Tibial artery (tissue), 4 donors: ENCODE results near the gene ZBTB40.

ENCODE experiments used
- DNase-seq, 2 donors: peaks; one replicate each; pipeline ENCODE4 v3.0.0-alpha.2; 2019
- H3K27ac ChIP-seq, 2 donors: fragments of 200-600 bp; sonication (generic) in 1 of 2; 1 replicate in 1 of 2; 2 replicates in 1 of 2; pipeline ENCODE4 v1.5.1; 2018 to 2019; ENCODE audit warnings: mild to moderate bottlenecking in 1 of 2
- H3K27me3 ChIP-seq, 2 donors: fragments of 200-600 bp; sonication (generic) in 1 of 2; one replicate each; pipeline versions ENCODE4 v1.5.1 to v1.6.0; 2016 to 2019
- H3K36me3 ChIP-seq, 3 donors: fragments of 200-600 bp; sonication (generic) in 2 of 3; one replicate each; pipeline ENCODE4 v1.5.1; 2016 to 2019; ENCODE audit warnings: mild to moderate bottlenecking in 2 of 3
- H3K4me1 ChIP-seq, 4 donors: fragments of 200-600 bp; sonication (generic) in 2 of 4; 1 replicate in 3 of 4; 2 replicates in 1 of 4; pipeline ENCODE4 v1.5.1; 2016 to 2019
- H3K4me3 ChIP-seq, 2 donors: fragments of 200-600 bp; sonication (generic) in 1 of 2; 1 replicate in 1 of 2; 2 replicates in 1 of 2; pipeline ENCODE4 v1.5.1; 2018 to 2019; ENCODE audit warnings: mild to moderate bottlenecking in 2 of 2
- H3K9me3 ChIP-seq, 3 donors: fragments of 200-600 bp; sonication (generic) in 1 of 3; one replicate each; pipeline ENCODE4 v1.5.1; 2016 to 2019
- intact Hi-C: fragments of 100-400 bp; cut with DNase I; formaldehyde crosslinking; loops from one replicate; pipeline ENCODE4 v1.15.0; 2023; ENCODE audit warnings: low total_unique reads
- TF ChIP-seq, protein P1 (sequence below), 2 experiments: fragments of 200-600 bp in 1 of 2; fragments of 450-650 bp in 1 of 2; IDR thresholded peaks; one replicate each; pipeline ENCODE4 v1.5.1; 2017 to 2019; ENCODE audit warnings: antibody characterized with exemption in 2 of 2, mild to moderate bottlenecking in 1 of 2, moderate library complexity in 1 of 2

The ZBTB40 gene

DNA sequence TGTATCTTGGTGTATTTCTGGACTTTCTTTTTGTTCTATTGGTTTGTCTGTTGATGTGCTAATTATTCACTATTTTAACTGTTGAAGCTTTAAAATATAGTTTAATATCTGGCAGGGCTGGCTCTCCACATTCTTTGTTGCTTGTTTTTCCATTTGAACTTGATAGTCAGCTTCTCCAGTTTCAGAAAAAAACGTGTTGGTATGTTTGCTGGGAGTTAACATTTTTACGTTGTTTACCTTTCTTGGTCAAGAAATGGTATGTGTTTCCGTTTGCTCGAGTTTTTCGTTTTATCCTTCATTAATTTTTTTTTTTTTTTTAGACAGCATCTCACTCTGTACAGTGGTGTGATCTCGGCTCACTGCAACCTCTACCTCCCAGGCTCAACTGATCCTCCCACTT lies 16.9 kb upstream of the ZBTB40 start:
- H3K27me3 ChIP-seq: no peaks in the 10 kb centered on the region
- H3K4me3 ChIP-seq: no peak overlapping the region
- TF ChIP-seq, protein P1, sequence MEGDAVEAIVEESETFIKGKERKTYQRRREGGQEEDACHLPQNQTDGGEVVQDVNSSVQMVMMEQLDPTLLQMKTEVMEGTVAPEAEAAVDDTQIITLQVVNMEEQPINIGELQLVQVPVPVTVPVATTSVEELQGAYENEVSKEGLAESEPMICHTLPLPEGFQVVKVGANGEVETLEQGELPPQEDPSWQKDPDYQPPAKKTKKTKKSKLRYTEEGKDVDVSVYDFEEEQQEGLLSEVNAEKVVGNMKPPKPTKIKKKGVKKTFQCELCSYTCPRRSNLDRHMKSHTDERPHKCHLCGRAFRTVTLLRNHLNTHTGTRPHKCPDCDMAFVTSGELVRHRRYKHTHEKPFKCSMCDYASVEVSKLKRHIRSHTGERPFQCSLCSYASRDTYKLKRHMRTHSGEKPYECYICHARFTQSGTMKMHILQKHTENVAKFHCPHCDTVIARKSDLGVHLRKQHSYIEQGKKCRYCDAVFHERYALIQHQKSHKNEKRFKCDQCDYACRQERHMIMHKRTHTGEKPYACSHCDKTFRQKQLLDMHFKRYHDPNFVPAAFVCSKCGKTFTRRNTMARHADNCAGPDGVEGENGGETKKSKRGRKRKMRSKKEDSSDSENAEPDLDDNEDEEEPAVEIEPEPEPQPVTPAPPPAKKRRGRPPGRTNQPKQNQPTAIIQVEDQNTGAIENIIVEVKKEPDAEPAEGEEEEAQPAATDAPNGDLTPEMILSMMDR (IDR thresholded peaks at IDR 0.05): no peak
- peaks cover 0 to 5% (median 0%) of the 10 kb centered on the region in 3 donors for H3K9me3 ChIP-seq
- H3K4me1 ChIP-seq: no peaks in the 10 kb centered on the region
- DNase-seq: no peak
- intact Hi-C loops: loop anchor here (10.0 kb wide), 1 partner anchor 110 kb away; no protein-coding TSS in a partner anchor
- H3K27ac ChIP-seq: no peak overlapping the region
- no peaks in the 10 kb centered on the region for H3K36me3 ChIP-seq

GRCh38 chr1:22436948-22437347 lies 14.7 kb upstream of the ZBTB40 start:
- no peak for DNase-seq
- no peaks in the 10 kb centered on the region for H3K36me3 ChIP-seq
- intact Hi-C loops: loop anchor here (10.0 kb wide), 1 partner anchor 108 kb away; no protein-coding TSS in a partner anchor
- H3K27ac ChIP-seq: no peak overlapping the region
- H3K9me3 ChIP-seq: peaks cover 0 to 12% (median 5%) of the 10 kb centered on the region in 3 donors
- TF ChIP-seq, protein P1 (IDR thresholded peaks at IDR 0.05): no peak
- H3K27me3 ChIP-seq: no peaks in the 10 kb centered on the region
- H3K4me3 ChIP-seq: no peak overlapping the region
- H3K4me1 ChIP-seq: no peaks in the 10 kb centered on the region

DNA sequence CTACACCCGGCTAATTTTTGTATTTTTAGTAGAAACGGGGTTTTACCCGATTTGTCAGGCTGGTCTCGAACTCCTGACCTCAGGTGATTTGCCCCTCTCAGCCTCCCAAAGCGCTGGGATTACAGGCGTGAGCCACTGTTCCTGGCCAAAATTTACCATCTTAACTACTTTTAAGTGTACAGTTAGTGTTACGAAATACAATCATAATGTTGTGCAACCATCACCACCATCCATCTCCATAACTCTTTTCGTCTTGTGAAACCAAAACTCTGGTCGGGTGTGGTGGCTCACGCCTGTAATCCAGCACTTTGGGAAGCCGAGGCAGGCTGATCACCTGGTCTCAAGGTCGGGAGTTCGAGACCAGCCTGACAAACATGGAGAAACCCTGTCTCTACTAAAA lies 14.1 kb upstream of the ZBTB40 start:
- intact Hi-C loops: loop anchor here (10.0 kb wide), 1 partner anchor 107 kb away; no protein-coding TSS in a partner anchor

GRCh38 chr1:22440582-22440981 lies 11.1 kb upstream of the ZBTB40 start:
- H3K4me3 ChIP-seq: no peak overlapping the region
- no peaks in the 10 kb centered on the region for H3K4me1 ChIP-seq
- no peaks in the 10 kb centered on the region for H3K36me3 ChIP-seq
- no peaks in the 10 kb centered on the region for H3K27me3 ChIP-seq
- intact Hi-C loops: no loop called here
- no peak overlapping the region for H3K27ac ChIP-seq
- TF ChIP-seq, protein P1 (IDR thresholded peaks at IDR 0.05): no peak
- no peak for DNase-seq
- H3K9me3 ChIP-seq: peaks cover 0 to 12% (median 5%) of the 10 kb centered on the region in 3 donors

More for the DNA sequence above, 14.1 kb upstream of the ZBTB40 start:
- DNase-seq: no peak
- Histone ChIP-seq H3K27me3 (no peaks in the 10 kb centered on the region), H3K4me1 (no peaks in the 10 kb centered on the region), H3K27ac (no peak overlapping the region), H3K9me3 (peaks cover 0 to 12% (median 5%) of the 10 kb centered on the region in 3 donors), H3K4me3 (no peak overlapping the region), H3K36me3 (no peaks in the 10 kb centered on the region)
- TF ChIP-seq, protein P1 (IDR thresholded peaks at IDR 0.05): no peak

- Histone ChIP-seq H3K27me3 (no peaks in the 10 kb centered on the region), H3K9me3 (peaks cover 0 to 12% (median 5%) of the 10 kb centered on the region in 3 donors), H3K36me3 (no peaks in the 10 kb centered on the region), H3K27ac (no peak overlapping the region), H3K4me1 (peaks cover 0 to 4% (median 4%) of the 10 kb centered on the region in 4 donors), H3K4me3 (no peak overlapping the region)
- TF ChIP-seq, protein P1 (IDR thresholded peaks at IDR 0.05): no peak
- no peak for DNase-seq
- intact Hi-C loops: no loop called here
Observed at GRCh38 chr1:22442212-22442894, 9.3 kb upstream of the ZBTB40 start.
